Colonic mucosa (tissue), 4 donors: ENCODE data around the gene RBM3. TPM values are rescaled to one million over a fixed set of nuclear protein-coding genes. Genes with fewer than 3 reads are reported as not detected.

Source experiments
- DNase-seq: peaks from one replicate; pipeline ENCODE4 v3.0.0-alpha.2; 2020
- H3K27ac ChIP-seq: fragments of 200-600 bp; one replicate; pipeline ENCODE4 v1.8.0; 2021
- H3K27me3 ChIP-seq: fragments of 200-600 bp; one replicate; pipeline ENCODE4 v1.8.0; 2021
- H3K36me3 ChIP-seq: fragments of 200-600 bp; one replicate; pipeline ENCODE4 v1.8.0; 2021
- H3K4me1 ChIP-seq: fragments of 200-600 bp; one replicate; pipeline ENCODE4 v1.8.0; 2021; ENCODE audit warnings: mild to moderate bottlenecking
- H3K4me3 ChIP-seq: fragments of 200-600 bp; one replicate; pipeline ENCODE4 v1.8.0; 2021
- H3K9ac ChIP-seq, 2 donors: one replicate each; pipeline ENCODE4 v1.7.0; 2013; ENCODE audit warnings: control low read depth in 2 of 2, low read depth in 2 of 2, low read length in 2 of 2
- H3K9me3 ChIP-seq: fragments of 200-600 bp; one replicate; pipeline ENCODE4 v1.8.0; 2021
- intact Hi-C: fragments of 100-400 bp; cut with DNase I; formaldehyde crosslinking; loops from one replicate; pipeline ENCODE4 v1.14.1; 2022
- total RNA-seq, 2 donors: library from RNA; stranded (reverse); fragmentation: NEBNext Ultra II Directional in 1 of 2; extraction: Animal tissue kit (Norgen Biotek cat#: 25700) in 1 of 2; gene quantifications; one replicate each; pipeline ENCODE4 v1.2.1, GENCODE V29; 2021
- TF ChIP-seq, protein P1 (sequence below): fragments of 200-600 bp; IDR thresholded peaks from one replicate; pipeline ENCODE4 v1.8.0; 2022; ENCODE audit warnings: antibody characterized with exemption, mild to moderate bottlenecking
- donor health status: healthy.
- donor health status: DM: no; HTN: no; CAD: no.
- donor health status: DM: no; HTN: no; CAD: no.

RBM3 gene
- total RNA-seq, 2 donors from 2014 or later: 92.1 to 175 TPM

DNA sequence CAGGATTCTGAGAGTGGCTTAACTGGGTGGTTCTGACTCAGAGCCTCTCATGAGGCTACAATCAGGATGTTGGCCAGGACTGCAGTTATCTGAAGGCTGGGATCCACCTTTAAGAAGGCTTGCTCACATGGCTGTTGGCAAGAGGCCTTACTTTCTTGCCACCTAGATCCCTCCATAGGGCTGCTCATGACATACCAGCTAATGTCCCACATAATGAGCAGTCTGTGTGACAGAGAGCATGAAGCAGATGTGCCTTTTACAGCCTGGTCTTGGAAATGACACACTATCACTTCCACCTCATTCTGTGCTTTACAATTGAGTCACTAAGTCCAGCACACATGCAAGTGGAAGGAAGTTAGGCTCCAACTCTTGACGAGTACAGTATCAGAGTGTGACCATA lies 4.3 kb upstream of the RBM3 start:
- intact Hi-C loops: no loop called here
- Histone ChIP-seq H3K4me1 (no peaks in the 10 kb centered on the region), H3K9me3 (no peaks in the 10 kb centered on the region), H3K4me3 (no peak overlapping the region), H3K27me3 (no peaks in the 10 kb centered on the region), H3K27ac (no peak overlapping the region), H3K36me3 (no peaks in the 10 kb centered on the region), H3K9ac (no peak overlapping the region)
- TF ChIP-seq, protein P1, sequence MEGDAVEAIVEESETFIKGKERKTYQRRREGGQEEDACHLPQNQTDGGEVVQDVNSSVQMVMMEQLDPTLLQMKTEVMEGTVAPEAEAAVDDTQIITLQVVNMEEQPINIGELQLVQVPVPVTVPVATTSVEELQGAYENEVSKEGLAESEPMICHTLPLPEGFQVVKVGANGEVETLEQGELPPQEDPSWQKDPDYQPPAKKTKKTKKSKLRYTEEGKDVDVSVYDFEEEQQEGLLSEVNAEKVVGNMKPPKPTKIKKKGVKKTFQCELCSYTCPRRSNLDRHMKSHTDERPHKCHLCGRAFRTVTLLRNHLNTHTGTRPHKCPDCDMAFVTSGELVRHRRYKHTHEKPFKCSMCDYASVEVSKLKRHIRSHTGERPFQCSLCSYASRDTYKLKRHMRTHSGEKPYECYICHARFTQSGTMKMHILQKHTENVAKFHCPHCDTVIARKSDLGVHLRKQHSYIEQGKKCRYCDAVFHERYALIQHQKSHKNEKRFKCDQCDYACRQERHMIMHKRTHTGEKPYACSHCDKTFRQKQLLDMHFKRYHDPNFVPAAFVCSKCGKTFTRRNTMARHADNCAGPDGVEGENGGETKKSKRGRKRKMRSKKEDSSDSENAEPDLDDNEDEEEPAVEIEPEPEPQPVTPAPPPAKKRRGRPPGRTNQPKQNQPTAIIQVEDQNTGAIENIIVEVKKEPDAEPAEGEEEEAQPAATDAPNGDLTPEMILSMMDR: no peak
- no peak for DNase-seq

DNA sequence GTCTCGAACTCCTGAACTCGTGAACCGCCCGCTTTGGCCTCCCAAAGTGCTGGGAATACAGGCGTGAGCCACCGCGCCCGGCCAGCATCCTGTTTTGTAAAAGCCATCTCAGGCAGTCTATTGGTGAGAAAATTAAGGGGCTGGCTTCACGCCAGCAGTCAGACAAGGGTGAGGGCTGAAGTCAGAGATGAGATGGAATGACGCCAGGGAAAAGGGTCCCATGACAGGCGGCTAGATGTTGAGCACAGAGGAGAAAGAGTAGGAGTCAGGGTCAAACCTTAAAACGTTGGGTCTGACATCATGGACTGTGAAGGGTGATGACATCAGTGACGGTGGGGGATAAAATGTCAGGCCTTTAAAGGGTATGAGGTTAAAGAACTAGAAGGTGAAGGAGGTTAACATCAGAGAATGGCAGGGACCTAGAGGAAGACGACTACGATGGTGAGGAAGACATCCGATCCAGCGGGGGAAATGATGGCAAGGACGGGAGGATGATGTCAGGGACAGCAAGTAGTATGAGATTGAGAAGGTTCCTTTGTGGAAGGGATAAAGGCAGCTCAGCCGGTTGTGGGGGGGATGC lies 504 bp upstream of the RBM3 start:
- Histone ChIP-seq H3K9me3 (no peaks in the 10 kb centered on the region), H3K4me1 (no peaks in the 10 kb centered on the region), H3K27me3 (no peaks in the 10 kb centered on the region), H3K27ac (peak overlapping the region; percentile 92), H3K36me3 (no peaks in the 10 kb centered on the region), H3K9ac (peak overlapping the region; percentile 41 to 82), H3K4me3 (peak overlapping the region; percentile 60)
- intact Hi-C loops: no loop called here
- DNase-seq: peak; percentile 28
- TF ChIP-seq, protein P1: no peak

- Histone ChIP-seq H3K9ac (peak overlapping the region; percentile 52 to 82), H3K36me3 (no peaks in the 10 kb centered on the region), H3K4me3 (peak overlapping the region; percentile 60), H3K27me3 (no peaks in the 10 kb centered on the region), H3K9me3 (no peaks in the 10 kb centered on the region), H3K27ac (no peak overlapping the region), H3K4me1 (no peaks in the 10 kb centered on the region)
- TF ChIP-seq, protein P1: no peak
- intact Hi-C loops: no loop called here
- DNase-seq: no peak
Observed at GRCh38 chrX:48575642-48576041, 1.4 kb downstream of the RBM3 start.

DNA sequence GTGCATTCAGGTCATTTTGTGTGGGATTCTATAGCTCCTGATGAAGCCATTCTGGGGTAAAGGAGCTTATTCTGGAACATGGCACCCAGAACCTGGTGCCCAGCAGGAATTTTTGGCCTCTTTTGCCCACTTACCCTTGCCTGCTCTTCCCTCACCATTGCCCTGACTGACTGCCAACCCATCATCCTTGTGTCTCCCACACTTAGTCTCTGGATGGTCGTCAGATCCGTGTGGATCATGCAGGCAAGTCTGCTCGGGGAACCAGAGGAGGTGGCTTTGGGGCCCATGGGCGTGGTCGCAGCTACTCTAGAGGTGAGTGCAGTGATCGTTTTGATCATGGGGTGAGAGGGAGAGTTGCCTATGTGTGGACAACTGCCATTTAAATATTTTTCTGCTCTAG lies 1.8 kb downstream of the RBM3 start:
- Histone ChIP-seq H3K27ac (no peak overlapping the region), H3K9me3 (no peaks in the 10 kb centered on the region), H3K9ac (no peak overlapping the region), H3K27me3 (no peaks in the 10 kb centered on the region), H3K36me3 (no peaks in the 10 kb centered on the region), H3K4me1 (no peaks in the 10 kb centered on the region), H3K4me3 (no peak overlapping the region)
- no peak for DNase-seq
- TF ChIP-seq, protein P1: no peak
- intact Hi-C loops: no loop called here

- H3K36me3 ChIP-seq: no peaks in the 10 kb centered on the region
- H3K27ac ChIP-seq: no peak overlapping the region
- intact Hi-C loops: no loop called here
Observed at GRCh38 chrX:48578661-48579128, 4.4 kb downstream of the RBM3 start.

More at GRCh38 chrX:48578661-48579128, 4.4 kb downstream of the RBM3 start:
- TF ChIP-seq, protein P1: no peak
- H3K9ac ChIP-seq: no peak overlapping the region
- no peaks in the 10 kb centered on the region for H3K4me1 ChIP-seq
- no peak overlapping the region for H3K4me3 ChIP-seq
- H3K9me3 ChIP-seq: no peaks in the 10 kb centered on the region
- H3K27me3 ChIP-seq: no peaks in the 10 kb centered on the region
- no peak for DNase-seq
